ENCODE data around the gene TM7SF3. TPM values are rescaled to one million over a fixed set of nuclear protein-coding genes. Genes with fewer than 3 reads are reported as not detected.
"Not testable (repeated sequence)": the region's sequence is repeated elsewhere in the genome, so short reads cannot be mapped to it uniquely, and the experiment has no call there.

Gene TM7SF3
- 10 to 100 TPM; 41.4 to 45.1 TPM for total RNA-seq

- CTCF ChIA-PET = interaction anchor here (0.7 to 5.7 kb wide), 30 partner anchors 8 to 450 kb away, joined by 3 to 77 read pairs (median 4); partner anchors contain the start of genes ITPR2 and MED21
- Mint-ChIP-seq H3K36me3 (peaks cover 16% of the 10 kb centered on the region), H3K27me3 (no peaks in the 10 kb centered on the region), H3K9me3 (ENCODE audit: low read depth) (no peaks in the 10 kb centered on the region), H3K4me1 (peaks cover 61% of the 10 kb centered on the region), H3K27ac (peak within 1 kb of the TSS; percentile 94), H3K4me3 (peak within 1 kb of the TSS; percentile 91)
- DNase-seq (peak; percentile 97), ATAC-seq (peak; percentile 89)
Observed at GRCh38 chr12:27014085-27014858, at the start of gene TM7SF3. TSS of gene TM7SF3 (minus strand) at chr12:27014384. CDS start at chr12:27014168, 216 bp downstream.

- Mint-ChIP-seq H3K9me3 (ENCODE audit: low read depth) (peaks cover 6% of the 10 kb centered on the region), H3K27ac (no peak overlapping the region), H3K4me3 (no peak overlapping the region), H3K4me1 (no peaks in the 10 kb centered on the region), H3K27me3 (no peaks in the 10 kb centered on the region), H3K36me3 (peaks cover 7% of the 10 kb centered on the region)
- CTCF ChIA-PET = no interaction called here
- DNase-seq = no peak
- ATAC-seq = no peak
Observed at GRCh38 chr12:27063250-27063851, 49.2 kb upstream of the TM7SF3 start.

GRCh38 chr12:27061317-27061716, 47.1 kb upstream of the TM7SF3 start:
- CTCF ChIA-PET = no interaction called here
- no peak overlapping the region for H3K4me3 Mint-ChIP-seq
- peaks cover 6% of the 10 kb centered on the region for H3K9me3 Mint-ChIP-seq (ENCODE audit: low read depth)
- no peak overlapping the region for H3K27ac Mint-ChIP-seq
- no peak for ATAC-seq
- H3K36me3 Mint-ChIP-seq = peaks cover 7% of the 10 kb centered on the region
- DNase-seq = no peak
- no peaks in the 10 kb centered on the region for H3K27me3 Mint-ChIP-seq
- no peaks in the 10 kb centered on the region for H3K4me1 Mint-ChIP-seq

- Mint-ChIP-seq H3K27ac (no peak overlapping the region), H3K36me3 (peaks cover 7% of the 10 kb centered on the region), H3K4me3 (no peak overlapping the region), H3K4me1 (no peaks in the 10 kb centered on the region), H3K27me3 (no peaks in the 10 kb centered on the region), H3K9me3 (ENCODE audit: low read depth) (peaks cover 6% of the 10 kb centered on the region)
- ATAC-seq (no peak), DNase-seq (no peak)
- CTCF ChIA-PET = no interaction called here
Observed at GRCh38 chr12:27060740-27061139, 46.6 kb upstream of the TM7SF3 start.

GRCh38 chr12:27057543-27057942, 43.4 kb upstream of the TM7SF3 start:
- CTCF ChIA-PET = no interaction called here
- H3K27me3 Mint-ChIP-seq = no peaks in the 10 kb centered on the region
- H3K4me3 Mint-ChIP-seq = no peak overlapping the region
- H3K27ac Mint-ChIP-seq = no peak overlapping the region
- DNase-seq (no peak), ATAC-seq (no peak)
- peaks cover 6% of the 10 kb centered on the region for H3K9me3 Mint-ChIP-seq (ENCODE audit: low read depth)
- no peaks in the 10 kb centered on the region for H3K4me1 Mint-ChIP-seq
- peaks cover 6% of the 10 kb centered on the region for H3K36me3 Mint-ChIP-seq

- no peak overlapping the region for H3K4me3 Mint-ChIP-seq
- DNase-seq = no peak
- no peak overlapping the region for H3K27ac Mint-ChIP-seq
- CTCF ChIA-PET = no interaction called here
- ATAC-seq = no peak
- no peaks in the 10 kb centered on the region for H3K27me3 Mint-ChIP-seq
- no peaks in the 10 kb centered on the region for H3K4me1 Mint-ChIP-seq
- H3K9me3 Mint-ChIP-seq (ENCODE audit: low read depth) = no peaks in the 10 kb centered on the region
- H3K36me3 Mint-ChIP-seq = no peaks in the 10 kb centered on the region
Observed at GRCh38 chr12:27055966-27056365, 41.8 kb upstream of the TM7SF3 start.

GRCh38 chr12:27052742-27053141, 38.6 kb upstream of the TM7SF3 start:
- CTCF ChIA-PET = no interaction called here
- ATAC-seq (no peak), DNase-seq (no peak)
- Mint-ChIP-seq H3K36me3 (no peaks in the 10 kb centered on the region), H3K27me3 (no peaks in the 10 kb centered on the region), H3K27ac (no peak overlapping the region), H3K4me3 (no peak overlapping the region), H3K4me1 (no peaks in the 10 kb centered on the region), H3K9me3 (ENCODE audit: low read depth) (no peaks in the 10 kb centered on the region)

GRCh38 chr12:27052176-27052575, 38.0 kb upstream of the TM7SF3 start:
- no peaks in the 10 kb centered on the region for H3K4me1 Mint-ChIP-seq
- no peaks in the 10 kb centered on the region for H3K27me3 Mint-ChIP-seq
- CTCF ChIA-PET = no interaction called here
- H3K27ac Mint-ChIP-seq = no peak overlapping the region
- ATAC-seq (no peak), DNase-seq (no peak)
- no peak overlapping the region for H3K4me3 Mint-ChIP-seq
- no peaks in the 10 kb centered on the region for H3K36me3 Mint-ChIP-seq
- H3K9me3 Mint-ChIP-seq (ENCODE audit: low read depth) = no peaks in the 10 kb centered on the region

- no peaks in the 10 kb centered on the region for H3K9me3 Mint-ChIP-seq (ENCODE audit: low read depth)
- CTCF ChIA-PET = no interaction called here
- H3K27ac Mint-ChIP-seq = no peak overlapping the region
- H3K36me3 Mint-ChIP-seq = no peaks in the 10 kb centered on the region
- DNase-seq = no peak
- H3K4me1 Mint-ChIP-seq = no peaks in the 10 kb centered on the region
- no peak overlapping the region for H3K4me3 Mint-ChIP-seq
- no peak for ATAC-seq
- H3K27me3 Mint-ChIP-seq = no peaks in the 10 kb centered on the region
Observed at GRCh38 chr12:27048822-27049752, 34.9 kb upstream of the TM7SF3 start.

- H3K27me3 Mint-ChIP-seq; CTCF ChIA-PET; H3K4me3 Mint-ChIP-seq; H3K9me3 Mint-ChIP-seq (ENCODE audit: low read depth); H3K4me1 Mint-ChIP-seq; DNase-seq; ATAC-seq; H3K27ac Mint-ChIP-seq: not testable (repeated sequence)
- peaks cover 20% of the 10 kb centered on the region for H3K36me3 Mint-ChIP-seq
Observed at GRCh38 chr12:27042018-27042417, 27.8 kb upstream of the TM7SF3 start.

- CTCF ChIA-PET = interaction anchor here (0.6 kb wide), 1 partner anchor 740 kb away, joined by 4 read pairs; the partner anchor contains the start of genes KLHL42 and MANSC4
Observed at GRCh38 chr12:27040637-27041036, 26.5 kb upstream of the TM7SF3 start.

GRCh38 chr12:27034607-27035293, 20.6 kb upstream of the TM7SF3 start:
- Mint-ChIP-seq H3K36me3 (peaks cover 31% of the 10 kb centered on the region), H3K4me3 (no peak overlapping the region), H3K9me3 (ENCODE audit: low read depth) (no peaks in the 10 kb centered on the region), H3K4me1 (peaks cover 4% of the 10 kb centered on the region), H3K27me3 (no peaks in the 10 kb centered on the region), H3K27ac (no peak overlapping the region)
- CTCF ChIA-PET = interaction anchor here (0.6 kb wide), 1 partner anchor 369 kb away, joined by 4 read pairs; no protein-coding TSS in a partner anchor
- DNase-seq = no peak
- no peak for ATAC-seq

More at GRCh38 chr12:27040637-27041036, 26.5 kb upstream of the TM7SF3 start:
- not testable (repeated sequence) for H3K4me1 Mint-ChIP-seq; ATAC-seq; H3K27me3 Mint-ChIP-seq; H3K27ac Mint-ChIP-seq; DNase-seq; H3K4me3 Mint-ChIP-seq; H3K9me3 Mint-ChIP-seq (ENCODE audit: low read depth)
- H3K36me3 Mint-ChIP-seq = peaks cover 25% of the 10 kb centered on the region

- no peaks in the 10 kb centered on the region for H3K4me1 Mint-ChIP-seq
- no peak overlapping the region for H3K27ac Mint-ChIP-seq
- DNase-seq (no peak), ATAC-seq (no peak)
- no peaks in the 10 kb centered on the region for H3K27me3 Mint-ChIP-seq
- peaks cover 36% of the 10 kb centered on the region for H3K36me3 Mint-ChIP-seq
- CTCF ChIA-PET = no interaction called here
- H3K4me3 Mint-ChIP-seq = no peak overlapping the region
- H3K9me3 Mint-ChIP-seq (ENCODE audit: low read depth) = no peaks in the 10 kb centered on the region
Observed at GRCh38 chr12:27032679-27033078, 18.5 kb upstream of the TM7SF3 start.

Measured in activated CD8-positive, alpha-beta memory T cell treated with anti-CD3 and anti-CD28 coated beads, Interleukin-2, amount 10 ng/mL, durations not matched to agents 7 days and 5 days (primary cell).